Endothelial cell (in vitro differentiated cells): ENCODE results near the gene ITIH4. TPM values are rescaled to one million over a fixed set of nuclear protein-coding genes. Genes with fewer than 3 reads are reported as not detected.

ENCODE experiments used
- DNase-seq: peaks from one replicate; pipeline ENCODE4 v3.0.0; 2021; ENCODE audit warnings: low spot score
- H3K27ac Mint-ChIP-seq: one replicate; pipeline ENCODE4 v1.8.0; 2021; ENCODE audit warnings: mixed read lengths, inconsistent platforms; ENCODE audit not compliant: unreplicated experiment
- H3K27me3 Mint-ChIP-seq: one replicate; pipeline ENCODE4 v1.8.0; 2021; ENCODE audit warnings: mild to moderate bottlenecking, moderate library complexity, mixed read lengths, inconsistent platforms; ENCODE audit not compliant: unreplicated experiment
- H3K36me3 Mint-ChIP-seq: one replicate; pipeline ENCODE4 v1.8.0; 2021; ENCODE audit warnings: mild to moderate bottlenecking, low read depth, mixed read lengths, inconsistent platforms; ENCODE audit not compliant: unreplicated experiment
- H3K4me1 Mint-ChIP-seq: one replicate; pipeline ENCODE4 v1.8.0; 2021; ENCODE audit warnings: mild to moderate bottlenecking, mixed read lengths, inconsistent platforms; ENCODE audit not compliant: unreplicated experiment
- H3K4me3 Mint-ChIP-seq: one replicate; pipeline ENCODE4 v1.8.0; 2021; ENCODE audit warnings: mild to moderate bottlenecking, mixed read lengths, inconsistent platforms; ENCODE audit not compliant: unreplicated experiment
- H3K9me3 Mint-ChIP-seq: one replicate; pipeline ENCODE4 v1.8.0; 2021; ENCODE audit warnings: mixed read lengths, inconsistent platforms; ENCODE audit not compliant: unreplicated experiment
- total RNA-seq: library from RNA; stranded (reverse); fragmentation: NEBNext Ultra II Directional; extraction: Animal tissue kit (Norgen Biotek cat#: 25700); gene quantifications from one replicate; pipeline ENCODE4 v1.2.1, GENCODE V29; 2021; ENCODE audit not compliant: unreplicated experiment
- TF ChIP-seq, protein P1 (sequence below): fragments of 200-600 bp; sonication (generic); IDR thresholded peaks from one replicate; pipeline ENCODE4 v1.5.0; 2021; ENCODE audit warnings: antibody characterized with exemption; ENCODE audit not compliant: unreplicated experiment

The ITIH4 gene
- total RNA-seq, 1 donor from 2014 or later, result 8.2 TPM

DNA sequence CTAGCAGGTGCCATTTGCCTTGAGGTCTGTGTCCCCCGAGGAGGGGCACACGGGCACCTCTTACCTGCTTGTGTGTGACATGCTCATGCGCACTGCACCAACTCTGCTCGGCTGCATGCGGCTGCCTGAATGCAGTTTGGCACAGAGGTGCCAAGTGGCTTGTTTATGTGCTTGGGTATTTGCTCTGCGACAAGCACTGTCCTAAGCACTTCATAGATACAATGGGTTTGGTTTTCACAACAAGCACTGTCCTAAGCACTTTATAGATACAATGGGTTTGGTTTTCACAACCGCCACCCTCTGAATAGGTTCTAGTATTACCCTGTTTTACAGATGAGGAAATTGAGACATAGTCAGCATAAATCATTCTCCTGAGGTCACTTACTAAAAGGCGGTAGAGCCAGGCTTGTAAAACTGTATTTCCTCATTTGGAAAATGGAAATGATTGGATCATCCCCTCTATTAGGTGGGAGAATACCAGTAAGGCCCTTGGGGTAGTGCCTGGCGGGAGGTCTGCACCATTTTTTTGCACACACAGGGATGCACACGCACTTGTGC is 487 bp downstream of the ITIH4 start:
- TF ChIP-seq, protein P1, sequence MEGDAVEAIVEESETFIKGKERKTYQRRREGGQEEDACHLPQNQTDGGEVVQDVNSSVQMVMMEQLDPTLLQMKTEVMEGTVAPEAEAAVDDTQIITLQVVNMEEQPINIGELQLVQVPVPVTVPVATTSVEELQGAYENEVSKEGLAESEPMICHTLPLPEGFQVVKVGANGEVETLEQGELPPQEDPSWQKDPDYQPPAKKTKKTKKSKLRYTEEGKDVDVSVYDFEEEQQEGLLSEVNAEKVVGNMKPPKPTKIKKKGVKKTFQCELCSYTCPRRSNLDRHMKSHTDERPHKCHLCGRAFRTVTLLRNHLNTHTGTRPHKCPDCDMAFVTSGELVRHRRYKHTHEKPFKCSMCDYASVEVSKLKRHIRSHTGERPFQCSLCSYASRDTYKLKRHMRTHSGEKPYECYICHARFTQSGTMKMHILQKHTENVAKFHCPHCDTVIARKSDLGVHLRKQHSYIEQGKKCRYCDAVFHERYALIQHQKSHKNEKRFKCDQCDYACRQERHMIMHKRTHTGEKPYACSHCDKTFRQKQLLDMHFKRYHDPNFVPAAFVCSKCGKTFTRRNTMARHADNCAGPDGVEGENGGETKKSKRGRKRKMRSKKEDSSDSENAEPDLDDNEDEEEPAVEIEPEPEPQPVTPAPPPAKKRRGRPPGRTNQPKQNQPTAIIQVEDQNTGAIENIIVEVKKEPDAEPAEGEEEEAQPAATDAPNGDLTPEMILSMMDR, result no peak
- Mint-ChIP-seq H3K27ac (no peak overlapping the region), H3K36me3 (peaks cover 2% of the 10 kb centered on the region), H3K27me3 (peaks cover 2% of the 10 kb centered on the region), H3K9me3 (no peaks in the 10 kb centered on the region), H3K4me3 (no peak overlapping the region), H3K4me1 (peaks cover 2% of the 10 kb centered on the region)
- no peak for DNase-seq

DNA sequence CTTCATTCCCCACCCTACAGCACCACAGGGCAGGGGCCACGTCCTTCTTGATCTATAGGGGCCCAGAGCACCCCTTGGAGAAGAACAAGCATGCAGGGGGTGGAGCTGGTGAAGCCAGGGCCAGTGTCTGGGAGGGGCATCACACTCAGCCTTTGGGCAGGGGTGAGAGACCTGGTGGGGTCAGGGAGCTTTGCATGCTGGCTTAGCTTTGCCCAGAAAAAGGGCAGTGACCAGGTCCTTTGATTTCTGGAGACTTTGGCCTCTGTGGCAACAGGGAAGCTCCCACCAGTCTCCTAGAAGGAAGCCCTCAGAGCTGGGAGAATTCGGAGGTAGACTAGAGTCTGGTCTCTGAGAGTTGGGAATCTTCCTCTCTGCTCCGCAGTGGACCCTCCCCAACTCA is 990 bp downstream of the ITIH4 start:
- H3K4me3 Mint-ChIP-seq, result no peak overlapping the region
- peaks cover 2% of the 10 kb centered on the region for H3K27me3 Mint-ChIP-seq
- H3K4me1 Mint-ChIP-seq, result peaks cover 2% of the 10 kb centered on the region
- peaks cover 4% of the 10 kb centered on the region for H3K36me3 Mint-ChIP-seq
- H3K9me3 Mint-ChIP-seq, result no peaks in the 10 kb centered on the region
- no peak overlapping the region for H3K27ac Mint-ChIP-seq
- DNase-seq, result no peak
- TF ChIP-seq, protein P1, result no peak

DNA sequence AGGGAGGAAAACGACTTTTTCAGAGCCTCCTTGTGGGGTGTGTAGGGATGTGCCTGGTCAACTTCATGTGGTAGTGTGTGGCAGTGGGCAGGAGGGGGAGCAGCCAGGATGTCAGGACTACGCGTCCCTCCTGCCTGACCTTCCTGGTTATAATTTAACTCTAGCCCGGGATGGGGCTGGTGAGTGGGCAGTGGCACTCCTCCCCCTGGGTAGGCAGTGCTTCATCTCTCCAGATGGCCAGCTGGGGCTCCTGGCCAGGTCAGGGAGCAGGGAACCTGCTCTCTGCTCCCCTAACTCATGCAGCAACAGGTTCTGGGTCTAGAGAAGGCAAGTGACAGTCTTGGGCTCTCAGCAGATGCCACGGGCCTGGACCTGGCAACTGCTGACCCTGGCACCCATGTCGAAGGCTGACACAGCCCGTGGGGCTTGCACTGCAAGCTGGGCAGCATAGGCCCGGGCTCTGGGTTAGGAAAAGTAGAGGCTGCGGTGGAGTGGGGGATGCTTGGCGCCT is 2.6 kb downstream of the ITIH4 start:
- H3K27ac Mint-ChIP-seq, result no peak overlapping the region
- H3K4me3 Mint-ChIP-seq, result no peak overlapping the region
- H3K27me3 Mint-ChIP-seq, result no peaks in the 10 kb centered on the region
- DNase-seq, result peak; percentile 16
- no peaks in the 10 kb centered on the region for H3K9me3 Mint-ChIP-seq
- H3K36me3 Mint-ChIP-seq, result peaks cover 4% of the 10 kb centered on the region
- TF ChIP-seq, protein P1, result no peak
- peaks cover 2% of the 10 kb centered on the region for H3K4me1 Mint-ChIP-seq

DNA sequence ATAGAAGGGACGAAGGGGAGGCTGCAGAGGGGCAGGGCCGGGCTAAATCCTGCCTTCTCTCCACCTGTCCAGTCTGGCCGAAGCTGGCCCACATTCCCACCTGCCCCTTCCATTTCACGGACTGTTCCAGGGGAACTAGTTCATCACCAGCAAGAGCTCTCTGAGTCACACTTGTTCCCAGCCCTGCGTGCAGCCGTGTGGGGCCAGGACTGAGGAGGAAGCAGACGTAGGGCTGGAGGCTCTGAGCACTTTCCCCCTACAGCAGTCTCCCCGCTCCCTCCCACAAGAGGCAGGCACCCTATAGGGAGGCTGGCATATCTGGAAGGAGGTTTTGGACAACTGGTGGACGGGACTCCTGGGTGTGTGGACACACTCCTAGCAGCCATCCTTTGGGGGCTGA is 3.0 kb downstream of the ITIH4 start:
- Mint-ChIP-seq H3K4me1 (peaks cover 2% of the 10 kb centered on the region), H3K4me3 (no peak overlapping the region), H3K27me3 (no peaks in the 10 kb centered on the region), H3K36me3 (peaks cover 4% of the 10 kb centered on the region), H3K9me3 (no peaks in the 10 kb centered on the region), H3K27ac (no peak overlapping the region)
- DNase-seq, result no peak
- TF ChIP-seq, protein P1, result no peak

DNA sequence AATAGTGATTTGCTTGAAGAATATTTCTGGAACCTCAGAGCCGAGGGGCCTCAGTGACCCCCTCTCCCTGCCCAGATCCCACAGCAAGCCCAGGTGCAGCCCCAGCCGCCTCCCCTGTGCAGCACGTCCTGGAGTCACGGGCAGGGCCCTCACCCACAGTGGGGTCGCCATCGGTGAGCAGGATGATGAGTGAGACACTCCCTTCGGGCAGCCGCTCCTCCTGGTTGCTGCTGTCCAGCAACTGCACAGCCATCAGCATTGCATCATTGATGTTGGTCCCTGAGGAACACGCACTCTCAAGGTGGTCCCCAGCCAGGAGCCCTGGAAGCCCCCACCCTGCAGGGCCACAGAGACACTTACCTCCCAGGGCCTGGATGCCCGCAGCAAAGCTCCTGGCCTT is 6.4 kb downstream of the ITIH4 start:
- DNase-seq, result no peak
- peaks cover 4% of the 10 kb centered on the region for H3K36me3 Mint-ChIP-seq
- H3K4me1 Mint-ChIP-seq, result no peaks in the 10 kb centered on the region
- peaks cover 5% of the 10 kb centered on the region for H3K27me3 Mint-ChIP-seq
- no peaks in the 10 kb centered on the region for H3K9me3 Mint-ChIP-seq
- TF ChIP-seq, protein P1, result no peak
- no peak overlapping the region for H3K4me3 Mint-ChIP-seq
- H3K27ac Mint-ChIP-seq, result no peak overlapping the region
